GM13976 (cell line): ENCODE results near the gene CHRNG.

ENCODE experiments used
- DNase-seq: peaks from one replicate; pipeline ENCODE4 v3.0.0; 2012; ENCODE audit warnings: low spot score
- in situ Hi-C: fragments of 300-500 bp; cut with MboI; formaldehyde crosslinking; loops from one replicate; pipeline ENCODE4 v1.12.0; 2022; ENCODE audit warnings: low sequenced_read_pairs, mixed read lengths, inconsistent platforms; ENCODE audit not compliant: unreplicated experiment
- TF ChIP-seq, protein P1 (sequence below): IDR thresholded peaks from 2 replicates; pipeline ENCODE4 v1.5.1; 2012; ENCODE audit warnings: borderline replicate concordance, mild to moderate bottlenecking; ENCODE audit not compliant: insufficient read depth; ENCODE audit errors: extremely low read depth, missing control alignments, control extremely low read depth

The CHRNG gene

DNA sequence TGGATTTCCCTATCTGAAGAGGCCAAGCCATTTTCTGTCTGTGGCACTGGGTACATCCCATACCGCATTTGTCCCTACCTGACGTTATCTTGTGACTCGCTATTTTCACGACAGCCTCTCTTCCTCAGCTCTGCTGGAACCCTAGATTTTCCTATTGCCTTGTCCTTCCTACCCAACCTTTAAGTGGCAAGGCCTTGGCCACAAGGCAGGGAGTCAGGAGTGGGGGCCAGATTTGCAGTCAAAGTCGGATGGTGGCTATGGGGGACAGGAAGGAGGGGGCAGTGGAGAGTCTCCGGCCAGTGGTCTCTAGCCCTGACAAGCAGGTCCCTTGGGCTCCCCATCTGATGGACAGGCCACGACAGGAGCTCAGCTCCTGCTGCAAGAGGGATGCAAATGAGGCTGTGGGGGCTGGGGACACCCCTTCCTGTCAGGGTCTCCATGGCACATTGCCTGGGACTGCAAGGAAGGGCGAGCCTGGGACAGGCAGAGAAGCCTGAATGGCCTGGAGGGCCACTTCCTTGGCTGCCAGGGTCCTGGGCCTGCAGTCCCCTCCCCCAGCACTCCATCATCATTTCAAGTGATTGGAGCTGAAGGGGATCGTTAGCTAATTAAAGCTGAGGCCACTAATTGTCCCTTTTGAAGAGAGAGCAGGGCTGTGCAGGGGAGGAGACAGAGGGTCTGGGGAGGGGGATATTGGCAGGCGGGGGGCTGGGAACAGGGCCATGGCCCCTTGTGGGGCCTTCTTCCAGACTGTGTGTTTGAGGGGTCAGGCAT lies 45.6 kb upstream of the CHRNG start:
- in situ Hi-C loops = no loop called here
- TF ChIP-seq, protein P1, sequence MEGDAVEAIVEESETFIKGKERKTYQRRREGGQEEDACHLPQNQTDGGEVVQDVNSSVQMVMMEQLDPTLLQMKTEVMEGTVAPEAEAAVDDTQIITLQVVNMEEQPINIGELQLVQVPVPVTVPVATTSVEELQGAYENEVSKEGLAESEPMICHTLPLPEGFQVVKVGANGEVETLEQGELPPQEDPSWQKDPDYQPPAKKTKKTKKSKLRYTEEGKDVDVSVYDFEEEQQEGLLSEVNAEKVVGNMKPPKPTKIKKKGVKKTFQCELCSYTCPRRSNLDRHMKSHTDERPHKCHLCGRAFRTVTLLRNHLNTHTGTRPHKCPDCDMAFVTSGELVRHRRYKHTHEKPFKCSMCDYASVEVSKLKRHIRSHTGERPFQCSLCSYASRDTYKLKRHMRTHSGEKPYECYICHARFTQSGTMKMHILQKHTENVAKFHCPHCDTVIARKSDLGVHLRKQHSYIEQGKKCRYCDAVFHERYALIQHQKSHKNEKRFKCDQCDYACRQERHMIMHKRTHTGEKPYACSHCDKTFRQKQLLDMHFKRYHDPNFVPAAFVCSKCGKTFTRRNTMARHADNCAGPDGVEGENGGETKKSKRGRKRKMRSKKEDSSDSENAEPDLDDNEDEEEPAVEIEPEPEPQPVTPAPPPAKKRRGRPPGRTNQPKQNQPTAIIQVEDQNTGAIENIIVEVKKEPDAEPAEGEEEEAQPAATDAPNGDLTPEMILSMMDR = no peak
- DNase-seq = no peak

DNA sequence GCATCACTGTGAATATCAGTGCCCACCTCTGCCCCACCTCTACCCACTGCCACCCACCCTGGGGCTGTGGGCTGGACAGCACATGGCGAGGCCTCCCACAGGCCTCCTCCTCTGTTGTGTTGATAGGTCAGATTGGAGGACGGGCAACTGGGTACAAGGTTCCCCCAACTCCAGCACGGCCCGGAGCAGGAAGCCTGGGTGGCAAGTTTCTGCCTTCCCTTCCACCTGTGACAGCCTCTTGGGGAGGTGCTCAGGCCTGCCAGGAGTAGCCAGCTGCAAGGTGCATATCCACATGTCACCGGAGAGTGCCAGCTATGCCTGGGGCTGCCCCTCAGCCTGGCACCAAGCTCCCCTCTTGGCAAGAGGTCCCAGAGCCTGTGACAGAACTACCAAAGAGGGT lies 45.0 kb upstream of the CHRNG start:
- TF ChIP-seq, protein P1 = no peak
- in situ Hi-C loops = no loop called here
- no peak for DNase-seq

DNA sequence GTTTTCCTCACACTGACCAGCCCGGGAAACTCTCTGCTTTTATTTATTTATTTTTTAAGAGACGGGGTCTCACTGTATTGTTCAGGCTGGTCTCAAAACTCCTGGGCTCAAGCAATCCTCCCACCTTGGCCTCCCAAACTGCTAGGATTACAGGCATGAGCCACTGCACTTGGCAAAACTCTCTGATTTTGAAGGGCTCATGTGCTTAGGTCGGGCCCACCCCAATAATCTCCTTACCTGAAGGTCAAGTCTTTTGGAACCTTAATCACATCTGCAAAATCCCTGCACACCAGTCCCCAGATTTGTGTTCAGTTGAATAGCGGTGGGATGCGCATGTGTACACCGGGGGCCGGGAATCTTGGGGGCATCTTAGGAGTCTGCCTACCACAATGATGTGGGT lies 44.2 kb upstream of the CHRNG start:
- TF ChIP-seq, protein P1 = no peak
- no peak for DNase-seq
- in situ Hi-C loops = no loop called here

DNA sequence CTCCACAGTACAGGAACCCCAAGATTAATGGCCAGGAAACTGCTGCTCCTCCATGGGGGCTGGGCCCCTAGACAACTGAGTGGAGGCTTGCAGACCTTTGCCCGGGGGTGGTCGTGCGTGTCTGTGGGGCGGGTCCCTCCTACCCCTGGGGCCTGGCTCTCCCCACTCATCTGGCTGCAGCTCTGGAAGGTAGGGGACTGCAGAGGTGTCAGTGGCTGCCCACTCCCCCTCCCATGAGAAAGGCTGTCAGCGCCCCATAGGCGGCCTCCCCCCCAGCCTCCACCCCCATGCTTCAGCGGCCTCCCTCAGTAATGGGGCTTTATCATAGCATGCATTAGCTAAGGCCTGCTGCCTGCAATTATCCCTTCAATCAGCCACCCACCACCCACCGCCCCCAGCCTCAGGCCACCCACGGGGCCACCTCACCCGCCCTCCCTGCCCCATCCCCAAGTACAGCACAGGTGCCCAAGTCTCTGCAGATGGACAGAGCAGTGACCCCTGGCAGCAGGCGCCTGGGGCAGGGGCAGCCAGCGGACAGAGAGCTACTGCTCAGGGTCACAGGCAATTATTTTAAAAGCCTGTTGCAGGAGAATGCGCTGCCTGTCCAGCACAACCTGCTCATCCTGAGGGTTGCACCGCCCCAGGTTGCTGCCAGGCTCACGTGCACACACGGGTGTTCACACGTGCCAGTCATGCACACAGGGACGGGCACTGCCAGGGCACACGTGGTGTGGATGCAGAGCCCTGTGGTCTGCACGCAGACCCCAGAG lies 42.8 kb upstream of the CHRNG start:
- in situ Hi-C loops = no loop called here
- TF ChIP-seq, protein P1 = no peak
- DNase-seq = no peak

DNA sequence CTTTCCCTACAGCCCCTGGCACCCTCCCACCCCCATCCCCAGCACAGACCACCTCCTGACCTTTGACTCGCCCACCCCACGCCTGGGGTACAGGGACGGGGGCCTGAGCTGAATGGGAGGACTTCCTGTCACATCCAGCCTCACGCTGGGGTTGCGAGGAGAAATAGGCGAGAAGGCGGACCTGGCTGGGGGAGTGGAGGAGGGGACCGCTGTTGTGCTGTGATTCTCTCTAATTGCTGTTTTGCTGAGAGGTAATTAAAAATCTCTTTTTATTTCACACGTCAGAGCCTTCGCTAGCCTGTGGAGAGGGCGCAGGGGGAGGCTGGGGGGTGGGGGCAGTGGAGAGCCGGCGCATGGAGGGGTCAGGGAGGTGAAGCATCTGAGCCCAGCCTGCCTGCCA lies 42.1 kb upstream of the CHRNG start:
- in situ Hi-C loops = no loop called here
- DNase-seq = no peak
- TF ChIP-seq, protein P1 = no peak

DNA sequence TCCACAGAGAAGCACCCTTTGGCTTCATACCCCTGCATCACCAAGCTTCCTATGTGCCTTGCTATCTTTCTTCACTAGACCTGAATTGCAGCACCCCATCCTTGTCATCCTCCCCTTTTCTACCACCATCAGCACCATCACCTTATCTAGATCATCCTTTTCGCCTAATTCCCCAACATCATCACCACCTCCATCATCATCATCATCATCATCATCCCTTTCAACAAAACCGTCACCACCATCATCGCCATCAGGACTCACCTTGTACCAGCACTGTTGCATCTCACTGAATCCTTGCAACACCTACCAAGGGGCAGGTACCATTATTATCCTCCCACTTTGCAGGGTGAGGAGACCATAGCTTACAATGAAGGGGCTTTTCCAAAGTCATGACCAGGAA lies 41.0 kb upstream of the CHRNG start:
- DNase-seq = no peak
- in situ Hi-C loops = no loop called here
- TF ChIP-seq, protein P1 = no peak
